ENCODE results near the gene PRR14. TPM values are rescaled to one million over a fixed set of nuclear protein-coding genes. Genes with fewer than 3 reads are reported as not detected.

Gene PRR14
- total RNA-seq, 1 donor from 2014 or later, result 43.7 TPM

DNA sequence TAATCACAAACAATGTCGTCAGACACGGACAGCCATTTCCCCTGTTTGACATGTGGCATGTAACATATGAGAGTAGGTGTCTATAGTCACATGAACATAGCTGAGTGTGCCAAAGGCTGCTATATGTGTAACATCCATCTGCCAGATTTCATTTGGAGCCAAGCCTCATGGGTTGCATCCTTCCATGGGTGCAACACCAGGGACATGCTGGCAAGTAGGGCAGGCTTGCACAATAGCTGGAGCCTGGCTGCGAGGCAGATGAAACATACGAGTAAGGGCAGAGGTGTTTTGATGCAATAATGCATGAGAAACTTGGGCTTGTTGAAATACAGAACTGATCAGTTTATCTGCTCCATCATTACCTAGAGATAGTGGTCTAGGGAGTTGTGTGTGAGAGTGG is 31.6 kb upstream of the PRR14 start:
- Mint-ChIP-seq H3K27ac (no peak overlapping the region), H3K4me3 (no peak overlapping the region), H3K36me3 (no peaks in the 10 kb centered on the region), H3K9me3 (peaks cover 9% of the 10 kb centered on the region), H3K4me1 (no peaks in the 10 kb centered on the region), H3K27me3 (ENCODE audit: low read depth) (peaks cover 7% of the 10 kb centered on the region)
- TF ChIP-seq, protein P1, sequence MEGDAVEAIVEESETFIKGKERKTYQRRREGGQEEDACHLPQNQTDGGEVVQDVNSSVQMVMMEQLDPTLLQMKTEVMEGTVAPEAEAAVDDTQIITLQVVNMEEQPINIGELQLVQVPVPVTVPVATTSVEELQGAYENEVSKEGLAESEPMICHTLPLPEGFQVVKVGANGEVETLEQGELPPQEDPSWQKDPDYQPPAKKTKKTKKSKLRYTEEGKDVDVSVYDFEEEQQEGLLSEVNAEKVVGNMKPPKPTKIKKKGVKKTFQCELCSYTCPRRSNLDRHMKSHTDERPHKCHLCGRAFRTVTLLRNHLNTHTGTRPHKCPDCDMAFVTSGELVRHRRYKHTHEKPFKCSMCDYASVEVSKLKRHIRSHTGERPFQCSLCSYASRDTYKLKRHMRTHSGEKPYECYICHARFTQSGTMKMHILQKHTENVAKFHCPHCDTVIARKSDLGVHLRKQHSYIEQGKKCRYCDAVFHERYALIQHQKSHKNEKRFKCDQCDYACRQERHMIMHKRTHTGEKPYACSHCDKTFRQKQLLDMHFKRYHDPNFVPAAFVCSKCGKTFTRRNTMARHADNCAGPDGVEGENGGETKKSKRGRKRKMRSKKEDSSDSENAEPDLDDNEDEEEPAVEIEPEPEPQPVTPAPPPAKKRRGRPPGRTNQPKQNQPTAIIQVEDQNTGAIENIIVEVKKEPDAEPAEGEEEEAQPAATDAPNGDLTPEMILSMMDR (IDR thresholded peaks at IDR 0.05; ENCODE audit: unreplicated experiment), result no peak
- no peak for DNase-seq (ENCODE audit: low spot score in 2 of 2, unreplicated experiment in 2 of 2)

DNA sequence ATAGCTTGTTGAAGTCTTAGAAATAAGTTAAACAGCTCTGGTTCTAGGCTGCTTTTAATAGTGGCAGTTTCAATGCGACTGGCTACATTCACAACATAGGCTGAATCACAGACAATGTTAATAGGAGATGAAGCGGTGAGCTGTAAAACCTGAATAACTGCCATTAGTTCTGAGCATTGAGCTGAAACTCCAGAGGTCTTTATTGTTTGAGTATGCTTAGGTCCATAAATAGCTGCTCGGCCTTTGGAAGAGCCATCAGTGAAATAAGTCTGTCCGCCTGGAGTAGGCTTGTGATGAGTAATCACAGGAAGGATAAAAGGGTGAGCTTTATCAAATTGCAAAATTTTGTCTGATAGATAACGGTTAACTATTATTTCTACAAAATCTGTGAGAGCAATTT is 31.1 kb upstream of the PRR14 start:
- TF ChIP-seq, protein P1 (IDR thresholded peaks at IDR 0.05; ENCODE audit: unreplicated experiment), result no peak
- Mint-ChIP-seq H3K27me3 (ENCODE audit: low read depth) (peaks cover 7% of the 10 kb centered on the region), H3K9me3 (peaks cover 9% of the 10 kb centered on the region), H3K4me1 (no peaks in the 10 kb centered on the region), H3K4me3 (no peak overlapping the region), H3K36me3 (no peaks in the 10 kb centered on the region), H3K27ac (no peak overlapping the region)
- no peak for DNase-seq (ENCODE audit: low spot score in 2 of 2, unreplicated experiment in 2 of 2)

DNA sequence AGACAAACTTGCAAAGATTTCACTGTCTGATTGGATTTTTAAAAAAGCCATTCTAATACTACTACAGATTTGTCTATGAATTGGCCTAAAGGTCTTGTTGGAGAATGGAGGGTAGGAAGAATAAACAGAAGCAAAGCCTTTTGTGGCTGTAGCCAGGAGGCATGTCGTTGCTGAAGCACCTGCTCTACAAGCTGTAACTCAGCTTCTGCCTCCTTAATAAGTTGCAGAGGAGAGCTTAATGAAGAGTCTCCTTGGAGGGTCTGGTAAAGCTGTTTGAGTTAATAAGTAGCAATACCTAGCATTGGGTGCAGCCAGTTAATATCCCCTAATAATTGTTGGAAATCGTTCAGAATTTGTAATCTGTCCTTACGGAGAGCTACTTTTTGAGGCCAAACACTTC is 30.6 kb upstream of the PRR14 start:
- no peak overlapping the region for H3K4me3 Mint-ChIP-seq
- peaks cover 7% of the 10 kb centered on the region for H3K27me3 Mint-ChIP-seq (ENCODE audit: low read depth)
- DNase-seq (ENCODE audit: low spot score in 2 of 2, unreplicated experiment in 2 of 2), result no peak
- TF ChIP-seq, protein P1 (IDR thresholded peaks at IDR 0.05; ENCODE audit: unreplicated experiment), result no peak
- no peaks in the 10 kb centered on the region for H3K4me1 Mint-ChIP-seq
- H3K27ac Mint-ChIP-seq, result no peak overlapping the region
- peaks cover 9% of the 10 kb centered on the region for H3K9me3 Mint-ChIP-seq
- H3K36me3 Mint-ChIP-seq, result no peaks in the 10 kb centered on the region

DNA sequence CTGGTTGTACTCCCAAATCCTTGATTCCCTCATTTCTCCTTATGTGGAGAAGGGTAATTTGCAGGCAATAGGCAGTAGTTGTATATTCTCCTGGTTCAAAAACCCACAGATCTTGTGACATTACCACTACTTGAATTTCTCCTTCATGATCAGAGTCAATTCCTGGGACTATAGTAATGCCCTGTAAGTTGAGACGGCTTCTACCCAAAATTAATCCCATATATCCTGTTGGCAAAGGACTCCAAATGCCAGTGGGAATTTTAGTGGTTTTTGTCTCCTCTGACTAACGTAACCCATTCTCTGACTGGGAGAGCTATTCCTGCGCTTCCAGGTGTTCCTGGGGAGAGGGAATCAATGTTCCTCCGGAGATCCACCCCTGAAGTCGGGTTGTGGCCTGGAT is 29.0 kb upstream of the PRR14 start:
- Mint-ChIP-seq H3K4me3 (no peak overlapping the region), H3K27ac (no peak overlapping the region), H3K9me3 (peaks cover 9% of the 10 kb centered on the region), H3K27me3 (ENCODE audit: low read depth) (peaks cover 3% of the 10 kb centered on the region), H3K36me3 (no peaks in the 10 kb centered on the region), H3K4me1 (no peaks in the 10 kb centered on the region)
- no peak for DNase-seq (ENCODE audit: low spot score in 2 of 2, unreplicated experiment in 2 of 2)
- TF ChIP-seq, protein P1 (IDR thresholded peaks at IDR 0.05; ENCODE audit: unreplicated experiment), result no peak

DNA sequence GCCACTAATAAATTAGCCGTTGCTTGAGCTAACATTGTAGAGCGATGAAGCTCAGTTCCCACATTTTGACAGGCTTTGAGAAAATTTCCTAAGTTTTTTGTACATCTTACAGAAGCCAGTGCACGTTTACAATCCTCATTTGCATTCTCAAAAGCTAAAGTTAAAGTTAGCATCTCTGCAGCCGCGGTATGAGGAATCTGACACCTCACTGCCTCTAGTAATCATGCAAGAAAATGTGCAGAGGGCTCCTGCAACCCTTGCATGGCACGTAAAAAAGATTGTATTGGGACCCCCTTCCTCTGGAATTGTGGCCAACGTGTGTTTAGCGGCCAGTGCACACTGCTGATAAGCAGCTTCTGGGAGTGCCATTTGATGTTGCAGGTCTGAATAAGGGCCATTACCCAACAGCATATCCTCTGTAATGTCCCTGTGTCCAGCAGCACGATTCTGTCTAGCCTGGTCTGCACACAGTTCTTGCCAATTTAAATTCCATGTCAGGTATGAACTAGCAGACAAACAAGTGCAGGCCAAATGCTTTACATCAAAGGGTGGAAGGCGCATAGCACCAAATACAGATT is 28.2 kb upstream of the PRR14 start:
- Mint-ChIP-seq H3K27me3 (ENCODE audit: low read depth) (peaks cover 2% of the 10 kb centered on the region), H3K4me3 (no peak overlapping the region)

More for the DNA sequence above, 28.2 kb upstream of the PRR14 start:
- no peak overlapping the region for H3K27ac Mint-ChIP-seq
- no peaks in the 10 kb centered on the region for H3K36me3 Mint-ChIP-seq
- no peak for DNase-seq (ENCODE audit: low spot score in 2 of 2, unreplicated experiment in 2 of 2)
- TF ChIP-seq, protein P1 (IDR thresholded peaks at IDR 0.05; ENCODE audit: unreplicated experiment), result no peak
- peaks cover 9% of the 10 kb centered on the region for H3K9me3 Mint-ChIP-seq
- H3K4me1 Mint-ChIP-seq, result no peaks in the 10 kb centered on the region

Data from mesothelial cell of epicardium (in vitro differentiated cells).